Smooth muscle cell (in vitro differentiated cells): Measurements from ENCODE around the gene IRX2. TPM values are rescaled to one million over a fixed set of nuclear protein-coding genes. Genes with fewer than 3 reads are reported as not detected.

Experiments used
- DNase-seq: peaks from one replicate; lab custom pipeline; 2025; ENCODE audit not compliant: unreplicated experiment; lab: John Stamatoyannopoulos, UW
- H2AFZ ChIP-seq: fragments of 200-600 bp; sonication (generic); 2 replicates; pipeline ENCODE4 v1.6.0; 2016; ENCODE audit warnings: antibody characterized with exemption, low read depth, mild to moderate bottlenecking
- H3F3A ChIP-seq: fragments of 200-600 bp; sonication (generic); 2 replicates; pipeline ENCODE4 v1.6.0; 2017; ENCODE audit warnings: antibody characterized with exemption, low read depth
- H3K27ac ChIP-seq: fragments of 200-600 bp; sonication (generic); 2 replicates; pipeline ENCODE4 v1.5.1; 2016; ENCODE audit warnings: low read depth, mild to moderate bottlenecking
- H3K27me3 ChIP-seq: fragments of 200-600 bp; sonication (generic); 2 replicates; pipeline ENCODE4 v1.6.1; 2016; ENCODE audit warnings: low read depth, mild to moderate bottlenecking
- H3K36me3 ChIP-seq: fragments of 200-600 bp; sonication (generic); 2 replicates; pipeline ENCODE4 v1.5.1; 2016; ENCODE audit warnings: low read depth
- H3K4me1 ChIP-seq: fragments of 200-600 bp; sonication (generic); 2 replicates; pipeline ENCODE4 v1.5.1; 2016; ENCODE audit warnings: low read depth
- H3K4me2 ChIP-seq: fragments of 200-600 bp; sonication (generic); 2 replicates; pipeline ENCODE4 v1.6.0; 2016; ENCODE audit warnings: mild to moderate bottlenecking
- H3K4me3 ChIP-seq: fragments of 200-600 bp; sonication (generic); 2 replicates; pipeline ENCODE4 v1.5.1; 2016; ENCODE audit warnings: mild to moderate bottlenecking
- H3K79me2 ChIP-seq: fragments of 200-600 bp; sonication (generic); 2 replicates; pipeline ENCODE4 v1.6.0; 2016; ENCODE audit warnings: low read depth, mild to moderate bottlenecking
- H3K9ac ChIP-seq: fragments of 200-600 bp; sonication (generic); 2 replicates; pipeline ENCODE4 v1.6.0; 2016; ENCODE audit warnings: low read depth
- H3K9me3 ChIP-seq: fragments of 200-600 bp; sonication (generic); replicated peaks from 2 replicates; pipeline ENCODE4 v1.5.1; 2016; ENCODE audit warnings: low read depth
- H4K20me1 ChIP-seq: fragments of 200-600 bp; sonication (generic); 2 replicates; pipeline ENCODE4 v1.6.0; 2016; ENCODE audit warnings: low read depth
- WGBS: methylation state at CpG from one replicate; pipeline ENCODE4 v1.1.7; 2016; ENCODE audit warnings: low lambda C conversion rate; 5-methylcytosine and 5-hydroxymethylcytosine counted together
- polyA plus RNA-seq: library from polyadenylated mRNA; unstranded; fragments of >200 nt; fragmentation: Nextera tagmentation; extraction: Ambion mirVana; gene quantifications from 2 replicates; pipeline ENCODE4 v1.2.1, GENCODE V29; 2016
- total RNA-seq: library from RNA; depleted of rRNA; stranded (reverse); fragments of >200 nt; gene quantifications from 2 replicates; pipeline ENCODE4 v1.2.3, GENCODE V29; 2014
- TF ChIP-seq, protein P1 (sequence below): fragments of 200-600 bp; sonication (generic); IDR thresholded peaks from 2 replicates; pipeline ENCODE4 v1.5.1; 2017; ENCODE audit warnings: borderline replicate concordance, mild to moderate bottlenecking, antibody characterized with exemption; ENCODE audit not compliant: insufficient read depth, poor library complexity, severe bottlenecking

IRX2 gene
- total and polyA plus RNA-seq, 2 experiments from 2014 or later: 0.67 to 1.1 TPM

DNA sequence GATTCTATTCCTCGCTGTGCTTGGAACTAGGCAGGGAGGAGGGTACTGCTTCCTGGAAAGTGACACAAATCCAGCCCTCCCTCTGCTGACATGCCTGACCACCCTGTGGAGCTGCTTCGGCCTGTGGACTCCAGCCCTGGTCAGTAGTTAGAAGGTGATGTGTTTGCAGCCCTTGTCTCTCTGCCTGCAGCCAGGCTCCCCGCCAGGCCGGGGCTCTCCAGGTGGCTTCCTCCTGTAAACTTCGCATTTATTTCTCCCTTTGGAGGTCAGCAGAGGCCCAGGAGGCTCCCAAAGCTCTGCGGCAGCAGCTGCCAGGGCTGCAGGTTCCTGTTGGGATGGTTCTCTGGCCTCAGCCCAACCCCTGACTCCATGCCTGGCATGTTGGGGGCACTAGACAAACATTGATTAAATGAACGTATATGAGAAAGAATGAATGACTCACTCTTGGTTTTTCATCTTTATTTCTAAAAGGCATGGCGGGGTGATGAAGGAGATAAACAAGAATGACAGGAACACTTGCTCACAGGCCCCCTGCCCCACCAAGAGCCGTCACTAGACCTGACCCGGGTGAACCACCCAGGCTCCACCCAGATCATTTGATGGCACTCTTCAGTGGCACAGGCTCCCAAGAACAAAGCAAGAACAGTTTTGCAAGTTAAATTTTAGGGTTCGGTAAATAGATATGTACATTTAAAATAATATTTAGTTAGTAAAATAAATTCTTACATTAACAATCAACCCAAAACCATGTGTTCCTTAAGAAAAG is 8.4 kb upstream of the IRX2 start:
- H2AFZ ChIP-seq: no peak overlapping the region
- peaks cover 25% of the 10 kb centered on the region for H3K27me3 ChIP-seq
- no peak overlapping the region for H3K27ac ChIP-seq
- H4K20me1 ChIP-seq: no peaks in the 10 kb centered on the region
- H3K9me3 ChIP-seq: no peaks in the 10 kb centered on the region
- peaks cover 25% of the 10 kb centered on the region for H3K4me1 ChIP-seq
- no peaks in the 10 kb centered on the region for H3K79me2 ChIP-seq
- no peak overlapping the region for H3K4me3 ChIP-seq
- H3K4me2 ChIP-seq: no peak overlapping the region
- WGBS: 92% methylated on average over 11 of the region's 11 CpGs
- no peak overlapping the region for H3K9ac ChIP-seq
- no peaks in the 10 kb centered on the region for H3F3A ChIP-seq
- no peak for DNase-seq
- no peaks in the 10 kb centered on the region for H3K36me3 ChIP-seq
- TF ChIP-seq, protein P1, sequence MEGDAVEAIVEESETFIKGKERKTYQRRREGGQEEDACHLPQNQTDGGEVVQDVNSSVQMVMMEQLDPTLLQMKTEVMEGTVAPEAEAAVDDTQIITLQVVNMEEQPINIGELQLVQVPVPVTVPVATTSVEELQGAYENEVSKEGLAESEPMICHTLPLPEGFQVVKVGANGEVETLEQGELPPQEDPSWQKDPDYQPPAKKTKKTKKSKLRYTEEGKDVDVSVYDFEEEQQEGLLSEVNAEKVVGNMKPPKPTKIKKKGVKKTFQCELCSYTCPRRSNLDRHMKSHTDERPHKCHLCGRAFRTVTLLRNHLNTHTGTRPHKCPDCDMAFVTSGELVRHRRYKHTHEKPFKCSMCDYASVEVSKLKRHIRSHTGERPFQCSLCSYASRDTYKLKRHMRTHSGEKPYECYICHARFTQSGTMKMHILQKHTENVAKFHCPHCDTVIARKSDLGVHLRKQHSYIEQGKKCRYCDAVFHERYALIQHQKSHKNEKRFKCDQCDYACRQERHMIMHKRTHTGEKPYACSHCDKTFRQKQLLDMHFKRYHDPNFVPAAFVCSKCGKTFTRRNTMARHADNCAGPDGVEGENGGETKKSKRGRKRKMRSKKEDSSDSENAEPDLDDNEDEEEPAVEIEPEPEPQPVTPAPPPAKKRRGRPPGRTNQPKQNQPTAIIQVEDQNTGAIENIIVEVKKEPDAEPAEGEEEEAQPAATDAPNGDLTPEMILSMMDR: no peak

DNA sequence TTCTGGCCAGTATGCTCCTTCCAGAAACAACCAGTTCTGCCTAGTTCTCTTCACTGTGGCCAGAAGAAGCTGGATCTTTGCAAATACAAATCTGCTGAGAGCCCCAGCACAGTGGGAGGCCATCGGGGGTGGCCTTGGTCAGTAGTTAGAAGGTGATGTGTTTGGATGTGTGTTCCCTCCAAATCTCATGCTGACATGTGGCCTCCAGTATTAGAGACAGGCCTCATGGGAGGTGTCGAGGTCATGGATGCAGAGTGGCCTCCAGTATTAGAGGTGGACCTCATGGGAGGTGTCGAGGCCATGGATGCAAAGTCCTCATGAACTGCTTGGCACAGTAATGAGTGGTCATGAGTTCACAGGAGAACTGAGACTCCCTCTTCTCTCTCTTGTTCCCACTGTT is 7.6 kb upstream of the IRX2 start:
- H3K36me3 ChIP-seq: no peaks in the 10 kb centered on the region
- no peaks in the 10 kb centered on the region for H3F3A ChIP-seq
- H3K4me1 ChIP-seq: peaks cover 28% of the 10 kb centered on the region
- peak overlapping the region; percentile 51 for H3K27ac ChIP-seq
- 94% methylated on average over 3 of the region's 3 CpGs for WGBS
- TF ChIP-seq, protein P1: no peak
- no peak overlapping the region for H3K4me3 ChIP-seq
- H3K79me2 ChIP-seq: no peaks in the 10 kb centered on the region
- no peak overlapping the region for H2AFZ ChIP-seq
- no peak for DNase-seq
- H3K9ac ChIP-seq: no peak overlapping the region
- H3K4me2 ChIP-seq: no peak overlapping the region
- no peaks in the 10 kb centered on the region for H4K20me1 ChIP-seq
- H3K27me3 ChIP-seq: peaks cover 32% of the 10 kb centered on the region
- H3K9me3 ChIP-seq: no peaks in the 10 kb centered on the region

DNA sequence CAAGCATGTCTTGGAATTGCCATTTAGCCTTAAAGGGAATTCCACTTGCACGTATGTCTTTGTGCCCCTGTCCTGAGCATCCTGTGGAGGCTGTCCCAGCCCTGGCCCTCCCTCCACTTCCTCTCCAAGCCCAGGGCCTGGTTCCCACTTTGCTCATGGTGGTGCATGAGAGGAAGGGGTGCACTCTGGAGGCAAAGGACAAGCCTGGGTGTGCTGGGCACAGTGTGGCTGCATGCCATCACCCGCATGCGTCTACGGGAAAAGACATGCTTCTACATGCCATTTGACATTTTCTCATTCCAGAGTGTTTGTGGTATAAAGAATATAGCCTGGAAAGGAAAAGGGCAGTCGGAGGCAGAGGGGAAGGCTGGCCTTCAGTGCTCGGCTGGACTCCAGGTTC is 7.2 kb upstream of the IRX2 start:
- Histone ChIP-seq H3K79me2 (no peaks in the 10 kb centered on the region), H3K27me3 (peaks cover 37% of the 10 kb centered on the region), H3K4me3 (no peak overlapping the region), H3K36me3 (no peaks in the 10 kb centered on the region), H3K4me1 (peaks cover 28% of the 10 kb centered on the region), H4K20me1 (no peaks in the 10 kb centered on the region), H3K27ac (peak overlapping the region; percentile 51), H3K9ac (no peak overlapping the region), H3K4me2 (peak overlapping the region; percentile 65), H3K9me3 (no peaks in the 10 kb centered on the region), H2AFZ (no peak overlapping the region), H3F3A (no peaks in the 10 kb centered on the region)
- DNase-seq: no peak
- TF ChIP-seq, protein P1: no peak
- 71% methylated on average over 6 of the region's 6 CpGs for WGBS
